ENCODE results near the gene LYPD3. TPM values are rescaled to one million over a fixed set of nuclear protein-coding genes. Genes with fewer than 3 reads are reported as not detected.

LYPD3 gene
- total RNA-seq, 4 donors from 2014 or later, result 185 to 612 (median 483) TPM

DNA sequence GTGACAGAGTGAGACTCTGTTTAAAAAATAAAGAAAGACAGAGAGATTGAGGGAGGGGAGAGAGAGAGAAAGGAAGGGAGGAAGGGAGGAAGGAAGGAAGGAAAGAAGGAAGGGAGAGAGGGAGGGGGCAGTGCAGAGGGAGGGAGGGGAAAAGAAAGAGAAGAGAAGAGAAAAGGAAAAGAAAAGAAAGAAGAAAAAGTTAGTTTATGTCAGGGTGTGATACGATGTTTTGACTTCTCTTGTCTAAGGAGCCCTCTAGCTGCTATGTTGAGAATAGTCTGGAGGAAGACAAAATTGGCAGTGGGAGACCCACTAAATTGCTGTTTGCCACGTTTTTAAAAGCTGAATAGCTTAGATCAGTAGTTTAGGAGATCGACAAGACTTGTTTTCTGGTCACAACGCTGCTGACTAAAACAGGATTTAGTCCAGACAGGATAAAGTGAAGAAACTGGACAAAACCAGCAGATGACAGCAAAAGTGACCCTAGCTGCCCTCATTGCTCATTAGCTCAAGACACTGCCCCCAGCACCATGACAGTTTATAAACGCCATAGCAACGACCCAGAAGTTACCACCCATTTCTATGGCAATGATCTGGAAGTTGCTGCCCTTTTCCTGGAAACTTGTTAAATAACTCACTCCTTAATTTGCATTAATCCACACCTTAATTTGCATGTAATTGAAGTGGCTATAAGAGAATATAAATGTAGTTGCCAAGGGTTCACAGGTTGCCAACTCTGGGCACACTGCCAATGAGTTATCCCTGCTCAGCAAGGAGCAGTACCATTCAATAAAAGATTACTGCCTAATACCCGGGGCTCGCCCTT lies 39.6 kb downstream of the LYPD3 start:
- Histone ChIP-seq H3K4me3 (no peak overlapping the region), H3K27ac (no peak overlapping the region), H3K4me1 (peaks cover 8% of the 10 kb centered on the region), H3K36me3 (no peaks in the 10 kb centered on the region), H3K9me3 (no peaks in the 10 kb centered on the region), H3K27me3 (no peaks in the 10 kb centered on the region)
- WGBS, result 20% methylated on average over 8 of the region's 8 CpGs
- TF ChIP-seq, protein P1, sequence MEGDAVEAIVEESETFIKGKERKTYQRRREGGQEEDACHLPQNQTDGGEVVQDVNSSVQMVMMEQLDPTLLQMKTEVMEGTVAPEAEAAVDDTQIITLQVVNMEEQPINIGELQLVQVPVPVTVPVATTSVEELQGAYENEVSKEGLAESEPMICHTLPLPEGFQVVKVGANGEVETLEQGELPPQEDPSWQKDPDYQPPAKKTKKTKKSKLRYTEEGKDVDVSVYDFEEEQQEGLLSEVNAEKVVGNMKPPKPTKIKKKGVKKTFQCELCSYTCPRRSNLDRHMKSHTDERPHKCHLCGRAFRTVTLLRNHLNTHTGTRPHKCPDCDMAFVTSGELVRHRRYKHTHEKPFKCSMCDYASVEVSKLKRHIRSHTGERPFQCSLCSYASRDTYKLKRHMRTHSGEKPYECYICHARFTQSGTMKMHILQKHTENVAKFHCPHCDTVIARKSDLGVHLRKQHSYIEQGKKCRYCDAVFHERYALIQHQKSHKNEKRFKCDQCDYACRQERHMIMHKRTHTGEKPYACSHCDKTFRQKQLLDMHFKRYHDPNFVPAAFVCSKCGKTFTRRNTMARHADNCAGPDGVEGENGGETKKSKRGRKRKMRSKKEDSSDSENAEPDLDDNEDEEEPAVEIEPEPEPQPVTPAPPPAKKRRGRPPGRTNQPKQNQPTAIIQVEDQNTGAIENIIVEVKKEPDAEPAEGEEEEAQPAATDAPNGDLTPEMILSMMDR (IDR thresholded peaks at IDR 0.05), result peak in 1 of 2 donors; percentile 28
- no peak for TF ChIP-seq POLR2A (IDR thresholded peaks at IDR 0.05)
- no peak for TF ChIP-seq EP300 (IDR thresholded peaks at IDR 0.05)
- peak in 1 of 3 donors; percentile 20 for TF ChIP-seq POLR2AphosphoS5 (IDR thresholded peaks at IDR 0.05)
- DNase-seq (ENCODE audit: low spot score in 2 of 2), result no peak

DNA sequence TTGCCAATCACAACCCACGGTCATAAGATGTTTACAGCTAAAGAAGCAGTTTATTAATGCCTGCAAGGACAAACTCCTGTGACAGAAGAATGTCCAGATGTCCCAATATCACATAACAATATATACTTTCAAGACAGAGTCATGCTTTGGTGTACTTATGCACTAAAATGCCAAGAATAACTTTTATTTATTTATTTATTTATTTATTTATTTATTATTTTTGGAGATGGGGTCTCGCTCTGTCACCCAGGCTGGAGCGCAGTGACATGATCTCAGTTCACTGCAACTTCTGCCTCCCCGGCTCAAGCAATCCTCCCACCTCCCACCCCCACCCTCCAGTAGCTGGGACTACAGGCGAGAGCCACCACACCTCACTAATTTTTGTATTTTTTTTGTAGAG lies 41.6 kb downstream of the LYPD3 start:
- H3K4me3 ChIP-seq, result no peak overlapping the region
- 92% methylated on average over 5 of the region's 5 CpGs for WGBS
- TF ChIP-seq, protein P1 (IDR thresholded peaks at IDR 0.05), result no peak
- TF ChIP-seq POLR2AphosphoS5 (IDR thresholded peaks at IDR 0.05) (no peak), EP300 (IDR thresholded peaks at IDR 0.05) (no peak), POLR2A (IDR thresholded peaks at IDR 0.05) (no peak)
- DNase-seq (ENCODE audit: low spot score in 2 of 2), result no peak
- no peaks in the 10 kb centered on the region for H3K36me3 ChIP-seq
- H3K27ac ChIP-seq, result no peak overlapping the region
- H3K9me3 ChIP-seq, result no peaks in the 10 kb centered on the region
- H3K4me1 ChIP-seq, result peaks cover 8% of the 10 kb centered on the region
- no peaks in the 10 kb centered on the region for H3K27me3 ChIP-seq

DNA sequence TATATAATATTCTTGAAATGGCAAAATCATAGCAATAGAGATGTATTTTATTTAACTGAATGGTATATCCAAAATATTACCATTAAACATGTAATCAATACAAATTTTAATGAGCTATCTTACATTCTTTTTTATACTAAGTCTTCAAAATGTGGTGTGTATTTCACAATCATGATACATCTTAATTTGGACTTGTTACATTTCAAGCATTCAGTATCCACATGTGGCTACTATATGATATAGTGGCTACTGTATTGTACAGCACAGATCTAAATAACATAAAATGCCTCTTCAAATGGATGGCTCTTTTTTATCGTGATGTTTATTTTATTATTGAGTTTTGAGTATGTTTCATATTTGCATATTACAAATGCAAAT lies 42.7 kb downstream of the LYPD3 start:
- Histone ChIP-seq H3K27ac (no peak overlapping the region), H3K27me3 (no peaks in the 10 kb centered on the region), H3K4me1 (peaks cover 8% of the 10 kb centered on the region), H3K4me3 (no peak overlapping the region), H3K9me3 (no peaks in the 10 kb centered on the region), H3K36me3 (no peaks in the 10 kb centered on the region)
- DNase-seq (ENCODE audit: low spot score in 2 of 2), result no peak
- 97% methylated on average over 1 of the region's 1 CpG for WGBS
- no peak for TF ChIP-seq POLR2A (IDR thresholded peaks at IDR 0.05)
- TF ChIP-seq EP300 (IDR thresholded peaks at IDR 0.05), result no peak
- TF ChIP-seq, protein P1 (IDR thresholded peaks at IDR 0.05), result no peak

DNA sequence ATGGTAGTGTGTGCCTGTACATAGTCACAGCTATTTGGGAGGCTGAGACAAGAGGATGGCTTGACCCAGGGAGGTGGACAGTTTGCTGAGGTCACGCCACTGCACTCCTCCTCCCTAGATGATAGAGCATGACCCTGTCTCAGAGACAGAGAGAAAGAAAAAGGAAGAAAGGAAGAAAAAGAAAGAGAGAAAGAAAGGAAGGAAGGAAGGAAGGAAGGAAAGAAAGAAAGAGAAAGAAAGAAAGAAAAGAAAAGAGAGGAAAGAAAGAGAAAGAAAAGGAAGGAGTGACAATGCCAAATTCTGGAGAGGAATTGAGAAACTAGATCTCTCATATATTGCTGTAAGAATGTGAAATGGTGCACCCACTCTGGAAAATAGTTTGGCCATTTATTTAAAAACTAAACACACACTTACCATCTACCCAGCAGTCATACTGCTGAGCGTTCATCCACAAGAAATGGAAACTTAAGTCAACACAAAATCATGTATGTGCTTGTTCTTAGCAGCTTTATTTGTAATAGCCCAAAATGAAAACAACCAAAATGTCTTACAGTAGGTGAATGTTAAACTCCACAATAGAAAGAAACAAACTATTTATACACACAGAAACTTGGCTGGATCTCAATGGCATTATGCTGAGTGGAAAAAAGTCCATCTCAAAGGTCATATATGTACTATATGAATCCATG lies 43.3 kb downstream of the LYPD3 start:
- Histone ChIP-seq H3K4me1 (peaks cover 8% of the 10 kb centered on the region), H3K27ac (no peak overlapping the region), H3K4me3 (no peak overlapping the region), H3K9me3 (no peaks in the 10 kb centered on the region), H3K27me3 (no peaks in the 10 kb centered on the region), H3K36me3 (no peaks in the 10 kb centered on the region)
- 74% methylated on average over 2 of the region's 2 CpGs for WGBS
- no peak for TF ChIP-seq POLR2A (IDR thresholded peaks at IDR 0.05)
- no peak for TF ChIP-seq POLR2AphosphoS5 (IDR thresholded peaks at IDR 0.05)
- TF ChIP-seq, protein P1 (IDR thresholded peaks at IDR 0.05), result no peak
- no peak for TF ChIP-seq EP300 (IDR thresholded peaks at IDR 0.05)
- DNase-seq (ENCODE audit: low spot score in 2 of 2), result peak in 1 of 2 donors; percentile 11

DNA sequence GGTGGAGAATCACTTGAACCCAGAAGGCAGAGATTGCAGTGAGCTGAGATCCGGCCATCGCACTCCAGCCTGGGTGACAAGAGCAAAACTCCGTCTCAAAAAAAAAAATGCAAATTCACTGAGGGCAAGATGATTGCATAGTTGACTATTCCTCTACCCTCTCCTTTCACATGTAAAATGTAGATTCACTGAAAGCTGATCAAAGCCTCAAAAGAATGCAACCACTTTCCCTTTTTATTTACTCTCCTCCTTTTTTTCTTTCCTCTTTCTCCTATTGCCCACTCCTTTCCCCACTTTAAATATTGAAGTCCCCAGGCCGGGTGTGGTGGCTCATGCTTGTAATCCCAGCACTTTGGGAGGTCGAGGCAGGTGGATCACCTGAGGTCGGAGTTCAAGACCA lies 44.5 kb downstream of the LYPD3 start:
- TF ChIP-seq EP300 (IDR thresholded peaks at IDR 0.05), result no peak
- TF ChIP-seq POLR2AphosphoS5 (IDR thresholded peaks at IDR 0.05), result no peak
- no peak for TF ChIP-seq POLR2A (IDR thresholded peaks at IDR 0.05)
- TF ChIP-seq, protein P1 (IDR thresholded peaks at IDR 0.05), result no peak
- Histone ChIP-seq H3K4me1 (peaks cover 8% of the 10 kb centered on the region), H3K36me3 (no peaks in the 10 kb centered on the region), H3K27me3 (no peaks in the 10 kb centered on the region), H3K27ac (no peak overlapping the region), H3K4me3 (no peak overlapping the region), H3K9me3 (no peaks in the 10 kb centered on the region)
- peak in 1 of 2 donors; percentile 35 for DNase-seq (ENCODE audit: low spot score in 2 of 2)
- 83% methylated on average over 6 of the region's 6 CpGs for WGBS
